Activated CD4-positive, alpha-beta T cell treated with anti-CD3 and anti-CD28 coated beads for 48 hours (primary cell): ENCODE results near the gene DNER.

Experiments used
- DNase-seq: peaks from one replicate; pipeline ENCODE4 v3.0.0-alpha.2; 2020

Gene DNER

GRCh38 chr2:229665158-229665557, 49.2 kb downstream of the DNER start:
- DNase-seq, result no peak

- no peak for DNase-seq
These were observed 52.9 kb downstream of the DNER start for GRCh38 chr2:229661478-229661877.

GRCh38 chr2:229660951-229661350, 53.4 kb downstream of the DNER start:
- DNase-seq, result no peak

- no peak for DNase-seq
These were observed 54.0 kb downstream of the DNER start for GRCh38 chr2:229660391-229660790.

- DNase-seq, result no peak
These were observed 56.4 kb downstream of the DNER start for GRCh38 chr2:229658004-229658403.

- DNase-seq, result no peak
These were observed 59.9 kb downstream of the DNER start for GRCh38 chr2:229654437-229654836.

GRCh38 chr2:229653531-229653930, 60.8 kb downstream of the DNER start:
- DNase-seq, result no peak

- DNase-seq, result no peak
These were observed 61.6 kb downstream of the DNER start for GRCh38 chr2:229652796-229653195.

- no peak for DNase-seq
These were observed 63.5 kb downstream of the DNER start for GRCh38 chr2:229650901-229651300.

- DNase-seq, result no peak
These were observed 64.3 kb downstream of the DNER start for GRCh38 chr2:229650059-229650458.

GRCh38 chr2:229646186-229646723, 68.1 kb downstream of the DNER start:
- no peak for DNase-seq

- DNase-seq, result no peak
These were observed 72.0 kb downstream of the DNER start for GRCh38 chr2:229642371-229642770.

- DNase-seq, result no peak
These were observed 72.7 kb downstream of the DNER start for GRCh38 chr2:229641676-229642075.

- no peak for DNase-seq
These were observed 73.7 kb downstream of the DNER start for GRCh38 chr2:229640636-229641035.

- DNase-seq, result no peak
These were observed 77.8 kb downstream of the DNER start for GRCh38 chr2:229636571-229636970.

GRCh38 chr2:229635371-229635680, 79.0 kb downstream of the DNER start:
- no peak for DNase-seq

GRCh38 chr2:229634601-229635370, 79.6 kb downstream of the DNER start:
- no peak for DNase-seq

GRCh38 chr2:229633556-229633955, 80.8 kb downstream of the DNER start:
- no peak for DNase-seq

- no peak for DNase-seq
These were observed 85.3 kb downstream of the DNER start for GRCh38 chr2:229629039-229629438.

- DNase-seq, result no peak
These were observed 86.6 kb downstream of the DNER start for GRCh38 chr2:229627728-229628127.

GRCh38 chr2:229622495-229623355, 91.6 kb downstream of the DNER start:
- DNase-seq, result no peak

- DNase-seq, result no peak
These were observed 93.6 kb downstream of the DNER start for GRCh38 chr2:229620759-229621158.

GRCh38 chr2:229620289-229620688, 94.1 kb downstream of the DNER start:
- no peak for DNase-seq

GRCh38 chr2:229616433-229616832, 97.9 kb downstream of the DNER start:
- no peak for DNase-seq
